Measurements from ENCODE around the gene DGKH. TPM values are rescaled to one million over a fixed set of nuclear protein-coding genes. Genes with fewer than 3 reads are reported as not detected.

Gene DGKH
- total and polyA plus RNA-seq, 9 of the 15 experiments (the other 6 are each of a cell fraction or from before 2014, with no cell fraction given): 0.38 to 4.4 (median 3.1) TPM

- Histone ChIP-seq H4K20me1 (replicated peaks; ENCODE audit: control insufficient read depth, insufficient read depth, low read length) (no peaks in the 10 kb centered on the region), H3K4me1 (replicated peaks in 1 of 2; ENCODE audit: control insufficient read depth in 2 of 2, insufficient read depth in 2 of 2, low read length in 2 of 2) (peaks cover 3% of the 10 kb centered on the region in 2 experiments; a peak in 2 of 5 replicates), H3K36me3 (ENCODE audit: control insufficient read depth, insufficient read depth, low read length) (no peaks in the 10 kb centered on the region), H3K79me2 (ENCODE audit: control insufficient read depth, insufficient read depth, low read length) (no peaks in the 10 kb centered on the region), H3K27ac (ENCODE audit: extremely low read depth, low read depth, low read length) (no peak overlapping the region), H3K4me3 (no peak overlapping the region), H3K9me3 (replicated peaks; ENCODE audit: control insufficient read depth, insufficient read depth, low read depth, low read length) (no peaks in the 10 kb centered on the region), H3K9ac (ENCODE audit: insufficient read depth in 1 of 2, low read depth in 2 of 2, low read length in 2 of 2) (no peak overlapping the region), H2AFZ (ENCODE audit: low read depth, low read length) (no peak overlapping the region), H3K9me1 (ENCODE audit: control insufficient read depth, insufficient read depth, low read length) (no peaks in the 10 kb centered on the region), H3K27me3 (ENCODE audit: control insufficient read depth in 2 of 2, insufficient read depth in 2 of 2, low read length in 2 of 2) (peaks cover 0 to 4% of the 10 kb centered on the region in 2 experiments; a peak in 3 of 5 replicates), H3K4me2 (ENCODE audit: insufficient read depth, low read length) (no peak overlapping the region)
- FAIRE-seq: no peak
- intact Hi-C loops (cut with micrococcal nuclease): no loop called here
- in situ Hi-C loops (cut with MboI): no loop called here
- 7% methylated on average over 2 of the region's 2 CpGs for WGBS (ENCODE audit: insufficient coverage, low coverage, missing lambda C conversion rate)
- ChIA-PET POLR2A (no interaction called here), CTCF (ENCODE audit: low intra/inter-chr PET ratio) (no interaction called here)
- no peak for ATAC-seq
- no TSS peak for BruUV-seq (replicated peaks)
- DNase-seq (ENCODE audit: extremely low read depth in 1 of 4, low spot score in 3 of 4): no peak
- TF ChIP-seq FOXM1 (IDR thresholded peaks at IDR 0.05; ENCODE audit: low read depth) (no peak), FOXM1 (CRISPR knock-in tag; IDR thresholded peaks at IDR 0.05; ENCODE audit: low read depth) (no peak), ZBTB1 (CRISPR knock-in tag; IDR thresholded peaks at IDR 0.05; ENCODE audit: borderline replicate concordance, low read depth) (no peak), LCOR (CRISPR knock-in tag; IDR thresholded peaks at IDR 0.05) (no peak), ZNF668 (CRISPR knock-in tag; IDR thresholded peaks at IDR 0.05) (no peak), ARID4B (CRISPR knock-in tag; IDR thresholded peaks at IDR 0.05) (no peak), ZHX1 (conservative IDR thresholded peaks at IDR 0.05; ENCODE audit: low read length) (no peak), ZNF766 (CRISPR knock-in tag; conservative IDR thresholded peaks at IDR 0.05) (no peak), ZNF253 (CRISPR knock-in tag; conservative IDR thresholded peaks at IDR 0.05) (no peak), SRSF1 (IDR thresholded peaks at IDR 0.05; ENCODE audit: low read depth, low read length) (no peak), NFYB (IDR thresholded peaks at IDR 0.05; ENCODE audit: extremely low read depth, insufficient read length) (no peak), ARID3B (CRISPR knock-in tag; IDR thresholded peaks at IDR 0.05; ENCODE audit: borderline replicate concordance) (no peak), TAF7 (tag; IDR thresholded peaks at IDR 0.05) (no peak)
These were observed 46.4 kb upstream of the DGKH start for GRCh38 chr13:42002066-42002465.

Data from K562 (cell line).